Smooth muscle cell (in vitro differentiated cells): ENCODE results near the gene SLC22A12. TPM values are rescaled to one million over a fixed set of nuclear protein-coding genes. Genes with fewer than 3 reads are reported as not detected.

Source experiments
- DNase-seq: peaks from one replicate; lab custom pipeline; 2025; ENCODE audit not compliant: unreplicated experiment; lab: John Stamatoyannopoulos, UW
- H2AFZ ChIP-seq: fragments of 200-600 bp; sonication (generic); 2 replicates; pipeline ENCODE4 v1.6.0; 2016; ENCODE audit warnings: antibody characterized with exemption, low read depth, mild to moderate bottlenecking
- H3F3A ChIP-seq: fragments of 200-600 bp; sonication (generic); 2 replicates; pipeline ENCODE4 v1.6.0; 2017; ENCODE audit warnings: antibody characterized with exemption, low read depth
- H3K27ac ChIP-seq: fragments of 200-600 bp; sonication (generic); 2 replicates; pipeline ENCODE4 v1.5.1; 2016; ENCODE audit warnings: low read depth, mild to moderate bottlenecking
- H3K27me3 ChIP-seq: fragments of 200-600 bp; sonication (generic); 2 replicates; pipeline ENCODE4 v1.6.1; 2016; ENCODE audit warnings: low read depth, mild to moderate bottlenecking
- H3K36me3 ChIP-seq: fragments of 200-600 bp; sonication (generic); 2 replicates; pipeline ENCODE4 v1.5.1; 2016; ENCODE audit warnings: low read depth
- H3K4me1 ChIP-seq: fragments of 200-600 bp; sonication (generic); 2 replicates; pipeline ENCODE4 v1.5.1; 2016; ENCODE audit warnings: low read depth
- H3K4me2 ChIP-seq: fragments of 200-600 bp; sonication (generic); 2 replicates; pipeline ENCODE4 v1.6.0; 2016; ENCODE audit warnings: mild to moderate bottlenecking
- H3K4me3 ChIP-seq: fragments of 200-600 bp; sonication (generic); 2 replicates; pipeline ENCODE4 v1.5.1; 2016; ENCODE audit warnings: mild to moderate bottlenecking
- H3K79me2 ChIP-seq: fragments of 200-600 bp; sonication (generic); 2 replicates; pipeline ENCODE4 v1.6.0; 2016; ENCODE audit warnings: low read depth, mild to moderate bottlenecking
- H3K9ac ChIP-seq: fragments of 200-600 bp; sonication (generic); 2 replicates; pipeline ENCODE4 v1.6.0; 2016; ENCODE audit warnings: low read depth
- H3K9me3 ChIP-seq: fragments of 200-600 bp; sonication (generic); replicated peaks from 2 replicates; pipeline ENCODE4 v1.5.1; 2016; ENCODE audit warnings: low read depth
- H4K20me1 ChIP-seq: fragments of 200-600 bp; sonication (generic); 2 replicates; pipeline ENCODE4 v1.6.0; 2016; ENCODE audit warnings: low read depth
- WGBS: methylation state at CpG from one replicate; pipeline ENCODE4 v1.1.7; 2016; ENCODE audit warnings: low lambda C conversion rate; 5-methylcytosine and 5-hydroxymethylcytosine counted together
- polyA plus RNA-seq: library from polyadenylated mRNA; unstranded; fragments of >200 nt; fragmentation: Nextera tagmentation; extraction: Ambion mirVana; gene quantifications from 2 replicates; pipeline ENCODE4 v1.2.1, GENCODE V29; 2016
- total RNA-seq: library from RNA; depleted of rRNA; stranded (reverse); fragments of >200 nt; gene quantifications from 2 replicates; pipeline ENCODE4 v1.2.3, GENCODE V29; 2014
- TF ChIP-seq, protein P1 (sequence below): fragments of 200-600 bp; sonication (generic); IDR thresholded peaks from 2 replicates; pipeline ENCODE4 v1.5.1; 2017; ENCODE audit warnings: borderline replicate concordance, mild to moderate bottlenecking, antibody characterized with exemption; ENCODE audit not compliant: insufficient read depth, poor library complexity, severe bottlenecking

Gene SLC22A12
- total and polyA plus RNA-seq, 2 experiments from 2014 or later = not detected

DNA sequence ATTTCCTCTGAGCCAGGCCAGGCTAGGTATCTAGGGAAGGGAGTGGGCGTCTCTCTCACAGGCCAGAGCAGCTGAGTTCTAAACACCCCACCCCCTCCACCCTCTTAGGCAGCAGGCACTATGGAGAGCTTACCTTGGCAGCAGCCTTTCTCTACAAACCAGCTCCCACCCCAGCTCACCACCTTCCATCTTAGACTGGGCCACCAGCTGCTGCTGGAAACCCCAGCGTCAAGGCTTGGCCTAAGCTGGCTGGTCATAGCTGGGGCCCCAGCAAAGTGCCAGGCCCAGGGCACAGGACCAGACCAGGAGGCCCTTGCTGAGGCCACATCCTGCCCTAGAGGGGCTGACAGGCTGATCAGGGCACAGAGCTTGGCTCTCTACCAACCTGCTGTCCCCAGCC lies 20.2 kb downstream of the SLC22A12 start:
- 92% methylated on average over 2 of the region's 2 CpGs for WGBS
- Histone ChIP-seq H3K79me2 (no peaks in the 10 kb centered on the region), H3K27ac (no peak overlapping the region), H3K27me3 (no peaks in the 10 kb centered on the region), H3K9me3 (no peaks in the 10 kb centered on the region), H2AFZ (no peak overlapping the region), H3K9ac (no peak overlapping the region), H3F3A (no peaks in the 10 kb centered on the region), H3K36me3 (no peaks in the 10 kb centered on the region), H3K4me1 (peaks cover 8% of the 10 kb centered on the region), H4K20me1 (no peaks in the 10 kb centered on the region), H3K4me3 (no peak overlapping the region), H3K4me2 (no peak overlapping the region)
- DNase-seq = no peak
- TF ChIP-seq, protein P1, sequence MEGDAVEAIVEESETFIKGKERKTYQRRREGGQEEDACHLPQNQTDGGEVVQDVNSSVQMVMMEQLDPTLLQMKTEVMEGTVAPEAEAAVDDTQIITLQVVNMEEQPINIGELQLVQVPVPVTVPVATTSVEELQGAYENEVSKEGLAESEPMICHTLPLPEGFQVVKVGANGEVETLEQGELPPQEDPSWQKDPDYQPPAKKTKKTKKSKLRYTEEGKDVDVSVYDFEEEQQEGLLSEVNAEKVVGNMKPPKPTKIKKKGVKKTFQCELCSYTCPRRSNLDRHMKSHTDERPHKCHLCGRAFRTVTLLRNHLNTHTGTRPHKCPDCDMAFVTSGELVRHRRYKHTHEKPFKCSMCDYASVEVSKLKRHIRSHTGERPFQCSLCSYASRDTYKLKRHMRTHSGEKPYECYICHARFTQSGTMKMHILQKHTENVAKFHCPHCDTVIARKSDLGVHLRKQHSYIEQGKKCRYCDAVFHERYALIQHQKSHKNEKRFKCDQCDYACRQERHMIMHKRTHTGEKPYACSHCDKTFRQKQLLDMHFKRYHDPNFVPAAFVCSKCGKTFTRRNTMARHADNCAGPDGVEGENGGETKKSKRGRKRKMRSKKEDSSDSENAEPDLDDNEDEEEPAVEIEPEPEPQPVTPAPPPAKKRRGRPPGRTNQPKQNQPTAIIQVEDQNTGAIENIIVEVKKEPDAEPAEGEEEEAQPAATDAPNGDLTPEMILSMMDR = no peak

DNA sequence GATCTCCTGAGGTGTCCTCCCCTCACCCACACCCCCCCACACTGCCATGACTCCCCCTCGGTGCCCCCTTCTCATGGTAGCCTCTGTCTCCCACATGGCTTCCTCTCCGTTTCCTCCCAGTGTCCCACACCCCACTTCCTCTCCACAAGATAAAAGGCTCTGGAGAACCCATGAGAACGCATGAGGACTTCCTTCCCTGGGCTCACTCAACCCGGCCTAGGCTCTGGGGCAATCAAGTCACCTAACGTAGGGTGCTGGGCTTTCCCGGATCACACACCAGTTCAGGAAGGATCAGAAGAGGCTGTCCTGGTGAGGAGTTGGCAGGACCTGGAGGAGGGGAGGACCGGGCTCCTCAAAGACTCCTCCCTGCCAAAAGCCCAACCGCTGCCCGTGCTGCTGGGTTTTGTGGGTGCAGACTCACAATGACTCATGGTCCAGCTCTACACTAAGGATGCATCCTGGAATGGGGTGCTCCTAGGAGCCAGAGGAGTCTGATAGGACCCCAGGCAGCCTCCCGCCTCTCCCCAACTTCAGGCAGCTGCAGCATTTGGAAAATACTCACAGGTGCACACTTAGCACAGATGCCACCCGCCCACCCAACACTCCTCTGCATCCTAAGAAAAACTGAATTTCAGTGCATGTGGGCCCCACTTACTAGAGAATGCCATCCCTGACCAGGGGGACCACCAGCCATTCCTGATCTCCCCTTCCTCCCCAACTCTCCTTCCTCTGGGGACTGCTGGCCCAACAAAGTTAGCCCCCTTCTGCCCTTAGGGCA lies 21.0 kb downstream of the SLC22A12 start:
- Histone ChIP-seq H3K4me1 (peaks cover 8% of the 10 kb centered on the region), H3K9ac (no peak overlapping the region), H3K36me3 (no peaks in the 10 kb centered on the region), H2AFZ (no peak overlapping the region), H3K4me3 (no peak overlapping the region), H3K4me2 (no peak overlapping the region), H3K27me3 (no peaks in the 10 kb centered on the region), H4K20me1 (no peaks in the 10 kb centered on the region), H3K79me2 (no peaks in the 10 kb centered on the region), H3K27ac (no peak overlapping the region), H3F3A (no peaks in the 10 kb centered on the region), H3K9me3 (no peaks in the 10 kb centered on the region)
- no peak for DNase-seq
- WGBS = 94% methylated on average over 9 of the region's 11 CpGs
- TF ChIP-seq, protein P1 = no peak

DNA sequence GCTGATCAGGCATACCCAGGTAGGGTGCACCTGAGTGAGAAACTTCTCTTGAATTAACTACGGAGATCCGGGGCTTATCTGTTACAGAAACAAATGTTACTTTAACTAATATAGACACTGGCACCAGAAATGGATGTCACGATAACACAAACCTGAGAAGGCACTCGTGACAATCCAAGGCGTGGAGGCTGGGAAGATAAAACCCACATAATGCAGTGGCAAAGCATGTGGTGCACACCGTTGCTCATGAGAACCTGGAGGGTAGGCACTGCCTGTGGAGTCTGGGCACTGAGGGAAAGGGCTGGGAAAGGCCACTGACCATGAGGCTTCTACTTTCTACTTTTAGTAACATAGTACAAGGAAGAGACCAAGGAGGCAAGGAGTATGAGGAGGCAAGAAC lies 22.6 kb downstream of the SLC22A12 start:
- Histone ChIP-seq H2AFZ (no peak overlapping the region), H3K4me3 (no peak overlapping the region), H3F3A (no peaks in the 10 kb centered on the region), H3K27me3 (no peaks in the 10 kb centered on the region), H4K20me1 (no peaks in the 10 kb centered on the region), H3K27ac (no peak overlapping the region), H3K9ac (no peak overlapping the region), H3K4me1 (peaks cover under 1% of the 10 kb centered on the region), H3K9me3 (no peaks in the 10 kb centered on the region), H3K36me3 (no peaks in the 10 kb centered on the region), H3K79me2 (no peaks in the 10 kb centered on the region), H3K4me2 (no peak overlapping the region)
- TF ChIP-seq, protein P1 = no peak
- DNase-seq = no peak
- WGBS = 92% methylated on average over 6 of the region's 6 CpGs

DNA sequence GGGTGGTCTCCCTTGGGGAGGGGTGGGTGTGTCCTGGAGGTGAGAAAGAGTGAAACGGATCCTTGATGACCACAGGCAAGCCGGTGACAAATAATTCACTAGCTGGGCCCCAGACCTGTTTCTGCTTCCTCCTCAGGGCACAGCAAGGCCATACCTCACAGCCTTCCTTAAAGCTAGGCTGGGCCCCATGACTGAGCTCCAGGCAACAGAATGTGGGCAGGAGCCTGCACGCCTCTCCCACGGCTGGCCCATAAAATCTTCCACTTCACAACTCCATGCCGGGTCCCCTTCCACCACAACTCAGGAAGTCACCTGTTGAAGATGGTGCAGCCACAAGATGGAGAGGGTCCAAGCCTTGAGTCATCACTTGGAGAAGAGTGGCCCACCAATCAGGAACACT lies 23.9 kb downstream of the SLC22A12 start:
- H3K9ac ChIP-seq = no peak overlapping the region
- H4K20me1 ChIP-seq = no peaks in the 10 kb centered on the region
- H2AFZ ChIP-seq = no peak overlapping the region
- H3K36me3 ChIP-seq = no peaks in the 10 kb centered on the region
- no peak overlapping the region for H3K4me2 ChIP-seq
- no peak overlapping the region for H3K27ac ChIP-seq
- H3F3A ChIP-seq = no peaks in the 10 kb centered on the region
- no peaks in the 10 kb centered on the region for H3K79me2 ChIP-seq
- no peak for DNase-seq
- no peak overlapping the region for H3K4me3 ChIP-seq
- H3K9me3 ChIP-seq = no peaks in the 10 kb centered on the region
- 78% methylated on average over 5 of the region's 5 CpGs for WGBS
- H3K4me1 ChIP-seq = no peaks in the 10 kb centered on the region
- TF ChIP-seq, protein P1 = no peak
- H3K27me3 ChIP-seq = no peaks in the 10 kb centered on the region
